ENCODE data around the gene INKA2.

INKA2 gene

GRCh38 chr1:111704240-111704639 is 35.0 kb downstream of the INKA2 start:
- no peak for DNase-seq (ENCODE audit: low read depth in 2 of 2)

- DNase-seq (ENCODE audit: low read depth in 2 of 2) = no peak
These were observed 36.6 kb downstream of the INKA2 start for GRCh38 chr1:111702504-111703050.

- no peak for DNase-seq (ENCODE audit: low read depth in 2 of 2)
These were observed 39.9 kb downstream of the INKA2 start for GRCh38 chr1:111699268-111699667.

DNA sequence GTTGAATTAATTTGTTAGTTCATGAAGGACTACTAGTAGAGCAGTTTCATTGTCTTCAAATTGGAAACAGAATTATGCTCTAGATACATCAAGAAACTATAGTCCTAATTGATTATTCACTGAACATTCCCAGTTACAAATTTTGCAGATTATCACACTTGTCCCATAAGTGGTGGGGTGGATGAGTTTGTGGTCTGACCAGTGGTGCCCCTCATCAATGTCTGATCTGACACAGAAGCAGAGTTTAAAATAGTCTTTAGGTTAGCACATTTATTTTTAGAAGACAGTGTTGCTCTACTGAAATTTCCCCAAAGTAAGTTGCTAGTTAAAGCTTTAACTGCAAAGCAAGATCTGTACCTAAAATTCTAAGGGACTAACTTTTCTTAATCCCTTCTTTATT is 42.9 kb downstream of the INKA2 start:
- DNase-seq (ENCODE audit: low read depth in 2 of 2) = no peak

DNA sequence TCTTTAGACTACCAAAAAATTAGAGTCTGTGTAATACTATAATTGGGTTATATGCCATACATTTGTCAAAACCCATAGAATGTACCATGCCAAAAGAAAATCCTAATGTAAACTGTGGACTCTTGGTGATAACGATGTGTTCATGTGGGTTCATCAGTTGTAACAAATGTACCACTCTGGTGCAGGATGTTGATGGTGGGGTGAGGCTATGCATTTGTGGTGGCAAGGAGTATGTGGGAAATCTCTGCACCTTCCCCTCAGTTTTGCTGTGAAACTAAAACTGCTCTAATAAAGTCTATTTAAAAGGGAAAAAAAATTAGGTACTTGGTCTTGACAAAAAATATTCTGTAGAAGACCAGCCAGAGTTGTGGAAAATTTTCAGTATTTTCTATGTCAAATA is 43.4 kb downstream of the INKA2 start:
- no peak for DNase-seq (ENCODE audit: low read depth in 2 of 2)

- no peak for DNase-seq (ENCODE audit: low read depth in 2 of 2)
These were observed 47.3 kb downstream of the INKA2 start for GRCh38 chr1:111691886-111692285.

- DNase-seq (ENCODE audit: low read depth in 2 of 2) = no peak
These were observed 48.9 kb downstream of the INKA2 start for GRCh38 chr1:111690306-111690617.

All from stimulated activated CD8-positive, alpha-beta memory T cell treated with anti-CD3 and anti-CD28 coated beads, Interleukin-2, amount 100 ng/mL, for 1 hour (primary cell).